Erythroblast (primary cell): Measurements from ENCODE around the gene HNRNPA0.

Experiments
- GATA1 ChIP-seq: IDR thresholded peaks from 2 replicates; pipeline ENCODE4 v1.6.1; 2011; ENCODE audit warnings: low read depth, mild to moderate bottlenecking, control low read depth, low read length, moderate library complexity
- POLR2A ChIP-seq: IDR thresholded peaks from 2 replicates; pipeline ENCODE4 v1.6.1; 2011; ENCODE audit warnings: mild to moderate bottlenecking, low read length

- no peak for TF ChIP-seq POLR2A
- TF ChIP-seq GATA1, result no peak
Measured at GRCh38 chr5:137705106-137705505, 49.1 kb downstream of the HNRNPA0 start.
